ENCODE results near the gene PHAF1. TPM values are rescaled to one million over a fixed set of nuclear protein-coding genes. Genes with fewer than 3 reads are reported as not detected.

Gene PHAF1
- polyA plus RNA-seq, 1 donor from 2014 or later = 9.8 TPM

GRCh38 chr16:67082100-67082499, 27.6 kb upstream of the PHAF1 start:
- Histone ChIP-seq H2AFZ (ENCODE audit: low read depth, low read length) (no peak overlapping the region), H3K4me3 (ENCODE audit: low read length) (no peak overlapping the region), H3K9ac (ENCODE audit: low read length) (no peak overlapping the region), H3K27ac (ENCODE audit: low read length) (no peak overlapping the region), H3F3A (ENCODE audit: insufficient read depth, low read length, poor library complexity, severe bottlenecking) (no peaks in the 10 kb centered on the region), H3K9me2 (ENCODE audit: insufficient read depth, low read length) (no peaks in the 10 kb centered on the region), H3K4me2 (ENCODE audit: low read length) (no peak overlapping the region), H3K27me3 (ENCODE audit: insufficient read depth, low read depth, low read length) (no peaks in the 10 kb centered on the region), H4K20me1 (ENCODE audit: insufficient read depth) (no peaks in the 10 kb centered on the region), H3K79me2 (replicated peaks; ENCODE audit: insufficient read depth, low read length) (no peaks in the 10 kb centered on the region), H3K36me3 (ENCODE audit: insufficient read depth, low read length) (no peaks in the 10 kb centered on the region), H3K9me3 (ENCODE audit: low read length) (no peaks in the 10 kb centered on the region)
- TF ChIP-seq RAD21 (conservative IDR thresholded peaks at IDR 0.05) = no peak
- no peak for TF ChIP-seq CTCF (IDR thresholded peaks at IDR 0.05; ENCODE audit: poor library complexity, severe bottlenecking)
- TF ChIP-seq TAF1 (IDR thresholded peaks at IDR 0.05; ENCODE audit: low read depth) = no peak
- TF ChIP-seq EZH2 (IDR thresholded peaks at IDR 0.05; ENCODE audit: borderline replicate concordance, insufficient read depth, low read length, poor library complexity, severe bottlenecking) = no peak
- TF ChIP-seq SMC3 (conservative IDR thresholded peaks at IDR 0.05; ENCODE audit: poor library complexity) = no peak
- TF ChIP-seq MXI1 (conservative IDR thresholded peaks at IDR 0.05; ENCODE audit: poor library complexity, severe bottlenecking) = no peak
- TF ChIP-seq EP300 (conservative IDR thresholded peaks at IDR 0.05; ENCODE audit: poor library complexity, severe bottlenecking) = no peak
- no peak for TF ChIP-seq REST (IDR thresholded peaks at IDR 0.05; ENCODE audit: borderline replicate concordance)
- TF ChIP-seq POLR2AphosphoS5 (IDR thresholded peaks at IDR 0.05) = no peak

GRCh38 chr16:67082891-67083290, 26.9 kb upstream of the PHAF1 start:
- Histone ChIP-seq H3K36me3 (ENCODE audit: insufficient read depth, low read length) (no peaks in the 10 kb centered on the region), H3K9me2 (ENCODE audit: insufficient read depth, low read length) (no peaks in the 10 kb centered on the region), H3K27ac (ENCODE audit: low read length) (no peak overlapping the region), H3K9me3 (ENCODE audit: low read length) (no peaks in the 10 kb centered on the region), H3F3A (ENCODE audit: insufficient read depth, low read length, poor library complexity, severe bottlenecking) (no peaks in the 10 kb centered on the region), H4K20me1 (ENCODE audit: insufficient read depth) (no peaks in the 10 kb centered on the region), H3K27me3 (ENCODE audit: insufficient read depth, low read depth, low read length) (no peaks in the 10 kb centered on the region), H3K9ac (ENCODE audit: low read length) (no peak overlapping the region), H3K4me2 (ENCODE audit: low read length) (no peak overlapping the region), H3K79me2 (replicated peaks; ENCODE audit: insufficient read depth, low read length) (no peaks in the 10 kb centered on the region), H3K4me3 (ENCODE audit: low read length) (no peak overlapping the region), H2AFZ (ENCODE audit: low read depth, low read length) (no peak overlapping the region)
- TF ChIP-seq REST (IDR thresholded peaks at IDR 0.05; ENCODE audit: borderline replicate concordance) (no peak), TAF1 (IDR thresholded peaks at IDR 0.05; ENCODE audit: low read depth) (no peak), RAD21 (conservative IDR thresholded peaks at IDR 0.05) (no peak), SMC3 (conservative IDR thresholded peaks at IDR 0.05; ENCODE audit: poor library complexity) (no peak), EP300 (conservative IDR thresholded peaks at IDR 0.05; ENCODE audit: poor library complexity, severe bottlenecking) (no peak), CTCF (IDR thresholded peaks at IDR 0.05; ENCODE audit: poor library complexity, severe bottlenecking) (no peak), EZH2 (IDR thresholded peaks at IDR 0.05; ENCODE audit: borderline replicate concordance, insufficient read depth, low read length, poor library complexity, severe bottlenecking) (no peak), MXI1 (conservative IDR thresholded peaks at IDR 0.05; ENCODE audit: poor library complexity, severe bottlenecking) (no peak), POLR2AphosphoS5 (IDR thresholded peaks at IDR 0.05) (no peak)

All from neural cell (in vitro differentiated cells).